Naive thymus-derived CD4-positive, alpha-beta T cell (primary cell): ENCODE measurements around the gene FUCA1. TPM values are rescaled to one million over a fixed set of nuclear protein-coding genes. Genes with fewer than 3 reads are reported as not detected.

Experiments
- ATAC-seq: fragments of 150-1000 bp; cut with Tn5 transposase; 2 replicates; pipeline ENCODE4 v1.10.0; 2021; ENCODE audit warnings: mild to moderate bottlenecking, moderate library complexity
- CTCF ChIA-PET: fragments of 350-600 bp; sonication (Branson Sonifier 250); formaldehyde crosslinking; loops from one replicate; lab custom pipeline; 2021; ENCODE audit warnings: antibody characterized with exemption; lab: Charles Lee
- POLR2A ChIA-PET: fragments of 350-600 bp; sonication (Branson Sonifier 250); formaldehyde crosslinking; loops from one replicate; lab custom pipeline; 2021; ENCODE audit warnings: antibody characterized with exemption, inconsistent platforms; lab: Charles Lee
- DNase-seq, 9 donors: peaks; one replicate each; pipeline versions ENCODE4 v3.0.0 to v3.0.0-alpha.2; 2020 to 2022; ENCODE audit warnings: mixed read lengths in 1 of 9
- H3K27ac ChIP-seq: one replicate; pipeline ENCODE4 v1.7.0; 2013; ENCODE audit warnings: mild to moderate bottlenecking, low read depth, low read length, moderate library complexity
- H3K27me3 ChIP-seq, 2 donors: one replicate each; pipeline ENCODE4 v1.7.0; 2013; ENCODE audit warnings: low read length in 2 of 2, mild to moderate bottlenecking in 2 of 2, moderate library complexity in 2 of 2; ENCODE audit not compliant: control insufficient read depth in 2 of 2, insufficient read depth in 2 of 2
- H3K36me3 ChIP-seq, 3 experiments: 1 replicate in 2 of 3; 2 replicates in 1 of 3; pipeline ENCODE4 v1.7.0; 2013; ENCODE audit warnings: low read length in 3 of 3, mild to moderate bottlenecking in 3 of 3, moderate library complexity in 1 of 3; ENCODE audit not compliant: insufficient read depth in 3 of 3, control insufficient read depth in 2 of 3
- H3K4me1 ChIP-seq, 2 donors: one replicate each; pipeline ENCODE4 v1.7.0; 2013; ENCODE audit warnings: low read length in 2 of 2, mild to moderate bottlenecking in 2 of 2, moderate library complexity in 1 of 2; ENCODE audit not compliant: control insufficient read depth in 2 of 2, insufficient read depth in 2 of 2
- H3K4me3 ChIP-seq: 2 replicates; pipeline ENCODE4 v1.7.0; 2013; ENCODE audit warnings: mild to moderate bottlenecking, low read length
- H3K9me3 ChIP-seq, 3 experiments: 1 replicate in 2 of 3; 2 replicates in 1 of 3; pipeline ENCODE4 v1.7.0; 2013; ENCODE audit warnings: low read length in 3 of 3; ENCODE audit not compliant: control insufficient read depth in 2 of 3
- H3K27ac Mint-ChIP-seq, 9 donors: one replicate each; pipeline ENCODE4 v1.8.0; 2020 to 2022; ENCODE audit warnings: mixed read lengths in 9 of 9, mild to moderate bottlenecking in 8 of 9, moderate library complexity in 5 of 9, inconsistent platforms in 2 of 9
- H3K27me3 Mint-ChIP-seq, 5 donors: one replicate each; pipeline ENCODE4 v1.8.0; 2021 to 2022; ENCODE audit warnings: mixed read lengths in 5 of 5, mild to moderate bottlenecking in 1 of 5
- H3K36me3 Mint-ChIP-seq, 5 donors: one replicate each; pipeline ENCODE4 v1.8.0; 2020 to 2022; ENCODE audit warnings: mixed read lengths in 5 of 5, mild to moderate bottlenecking in 3 of 5, inconsistent platforms in 1 of 5
- H3K4me1 Mint-ChIP-seq, 7 donors: one replicate each; pipeline ENCODE4 v1.8.0; 2020 to 2022; ENCODE audit warnings: mixed read lengths in 7 of 7, mild to moderate bottlenecking in 3 of 7, inconsistent platforms in 1 of 7
- H3K4me3 Mint-ChIP-seq, 10 donors: one replicate each; pipeline ENCODE4 v1.8.0; 2020 to 2022; ENCODE audit warnings: mild to moderate bottlenecking in 10 of 10, mixed read lengths in 10 of 10, moderate library complexity in 6 of 10, inconsistent platforms in 2 of 10
- H3K9me3 Mint-ChIP-seq, 11 donors: one replicate each; pipeline ENCODE4 v1.8.0; 2020 to 2022; ENCODE audit warnings: mixed read lengths in 11 of 11, mild to moderate bottlenecking in 4 of 11, inconsistent platforms in 1 of 11, moderate library complexity in 1 of 11
- intact Hi-C, 2 donors: fragments of 100-400 bp; cut with micrococcal nuclease; formaldehyde crosslinking; loops; one replicate each; pipeline ENCODE4 v1.15.1; 2023
- polyA plus RNA-seq, 2 donors: library from polyadenylated mRNA; unstranded; fragments of 300-500 nt; fragmentation: Illumina TruSeq; gene quantifications; one replicate each; pipeline ENCODE4 v1.2.3, GENCODE V29; 2021
- total RNA-seq, 6 experiments: library from RNA in 5 of 6; stranded (reverse) in 5 of 6; gene quantifications; 1 replicate in 5 of 6; 2 replicates in 1 of 6; pipeline ENCODE4 v1.2.3 and lab custom pipeline; 2021 to 2026

Gene FUCA1
- total and polyA plus RNA-seq, 7 experiments from 2014 or later: 4.9 to 62.7 (median 16.3) TPM

GRCh38 chr1:23897083-23897482 lies 29.0 kb upstream of the FUCA1 start:
- no peak overlapping the region for H3K4me3 ChIP-seq
- H3K27me3 ChIP-seq: no peaks in the 10 kb centered on the region
- Mint-ChIP-seq H3K4me3 (peak overlapping the region in 1 of 10 donors; percentile 54), H3K27ac (peak overlapping the region in 2 of 9 donors; percentile 12 to 15), H3K9me3 (no peaks in the 10 kb centered on the region), H3K4me1 (peaks cover 5 to 28% (median 22%) of the 10 kb centered on the region in 7 donors), H3K36me3 (no peaks in the 10 kb centered on the region), H3K27me3 (peaks cover 0 to 37% (median 4%) of the 10 kb centered on the region in 5 donors)
- H3K36me3 ChIP-seq: no peaks in the 10 kb centered on the region
- H3K9me3 ChIP-seq: no peaks in the 10 kb centered on the region
- intact Hi-C loops: loop anchor here in 1 of 2 donors (2.0 kb wide), 1 partner anchor 28 kb away; the partner anchor contains the start of gene FUCA1
- CTCF ChIA-PET: interaction anchor here (0.5 to 1.3 kb wide), 4 partner anchors 12 to 715 kb away, joined by 3 to 5 read pairs (median 4); no protein-coding TSS in a partner anchor
- POLR2A ChIA-PET: interaction anchor here (0.7 to 1.0 kb wide), 3 partner anchors 63 to 109 kb away, joined by 3 to 4 read pairs (median 3); partner anchors contain the start of gene HMGCL
- DNase-seq (no peak), ATAC-seq (no peak)
- no peak overlapping the region for H3K27ac ChIP-seq
- peaks cover 3 to 13% of the 10 kb centered on the region in 2 donors for H3K4me1 ChIP-seq

DNA sequence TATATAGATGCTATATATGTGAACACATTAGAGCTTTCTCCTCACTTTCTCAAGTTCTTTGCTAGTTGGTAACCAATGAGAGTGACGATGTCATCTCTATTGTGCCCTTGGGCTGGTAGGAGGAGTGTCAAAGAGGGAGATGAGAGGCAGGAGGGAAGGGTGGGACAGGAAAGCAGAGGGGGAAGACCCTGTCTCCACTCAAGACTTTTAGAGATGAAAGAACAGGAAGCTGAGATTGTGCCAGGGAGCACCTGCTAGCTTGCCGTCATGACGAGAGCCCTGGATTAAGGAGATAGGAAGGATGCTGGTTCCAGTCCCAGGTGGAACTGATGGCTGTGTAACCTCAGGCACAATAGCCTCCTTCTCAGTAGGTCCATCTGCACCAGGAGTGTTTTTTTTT lies 28.4 kb upstream of the FUCA1 start:
- Mint-ChIP-seq H3K36me3 (no peaks in the 10 kb centered on the region), H3K4me3 (peak overlapping the region in 8 of 10 donors; percentile 4 to 60 (median 30)), H3K9me3 (no peaks in the 10 kb centered on the region), H3K4me1 (peaks cover 5 to 28% (median 22%) of the 10 kb centered on the region in 7 donors), H3K27me3 (peaks cover 0 to 36% (median 2%) of the 10 kb centered on the region in 5 donors), H3K27ac (peak overlapping the region in 8 of 9 donors; percentile 1 to 80 (median 6))
- peaks cover 3 to 13% of the 10 kb centered on the region in 2 donors for H3K4me1 ChIP-seq
- intact Hi-C loops: loop anchor here in 1 of 2 donors (2.0 kb wide), 1 partner anchor 28 kb away; the partner anchor contains the start of gene FUCA1
- H3K36me3 ChIP-seq: no peaks in the 10 kb centered on the region
- H3K27ac ChIP-seq: no peak overlapping the region
- ATAC-seq: peak; percentile 75
- no peak overlapping the region for H3K4me3 ChIP-seq
- peak in 7 of 9 donors; percentile 23 to 64 (median 47) for DNase-seq
- no peaks in the 10 kb centered on the region for H3K9me3 ChIP-seq
- ChIA-PET CTCF (interaction anchor here (0.5 to 1.3 kb wide), 4 partner anchors 20 to 715 kb away, joined by 3 to 5 read pairs (median 5); no protein-coding TSS in a partner anchor), POLR2A (interaction anchor here (1.0 to 1.2 kb wide), 2 partner anchors 63 to 108 kb away, joined by 3 to 4 read pairs; partner anchors contain the start of gene PNRC2)
- H3K27me3 ChIP-seq: no peaks in the 10 kb centered on the region

DNA sequence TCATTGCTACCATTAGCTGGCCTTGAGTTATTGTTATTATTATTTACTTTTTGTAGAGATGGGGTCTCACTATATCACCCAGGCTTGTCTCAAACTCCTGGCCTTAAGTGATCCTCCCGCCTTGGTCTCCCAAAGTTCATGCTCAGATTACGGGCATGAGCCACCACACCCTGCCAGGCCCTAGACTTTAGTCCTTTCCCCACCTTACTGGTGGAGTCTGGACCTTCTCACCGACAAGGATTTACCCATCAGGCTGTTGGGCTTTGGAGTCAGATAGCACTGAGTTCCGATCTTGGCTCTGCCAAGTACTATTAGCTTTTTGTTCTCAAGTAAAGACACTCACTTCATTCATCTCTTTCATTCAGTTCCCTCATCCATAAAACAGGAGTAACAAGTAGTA lies 27.9 kb upstream of the FUCA1 start:
- POLR2A ChIA-PET: interaction anchor here (1.2 kb wide), 1 partner anchor 64 kb away, joined by 3 read pairs; the partner anchor contains the start of gene PNRC2
- Mint-ChIP-seq H3K36me3 (no peaks in the 10 kb centered on the region), H3K27ac (peak overlapping the region in 7 of 9 donors; percentile 1 to 80 (median 8)), H3K27me3 (peaks cover 0 to 31% (median 0%) of the 10 kb centered on the region in 5 donors), H3K9me3 (no peaks in the 10 kb centered on the region), H3K4me3 (peak overlapping the region in 5 of 10 donors; percentile 9 to 54 (median 35)), H3K4me1 (peaks cover 5 to 28% (median 22%) of the 10 kb centered on the region in 7 donors)
- intact Hi-C loops: loop anchor here in 1 of 2 donors (2.0 kb wide), 1 partner anchor 27 kb away; the partner anchor contains the start of gene FUCA1
- DNase-seq (no peak), ATAC-seq (no peak)
- Histone ChIP-seq H3K27ac (no peak overlapping the region), H3K4me3 (no peak overlapping the region), H3K4me1 (peaks cover 3 to 13% of the 10 kb centered on the region in 2 donors), H3K27me3 (no peaks in the 10 kb centered on the region), H3K36me3 (no peaks in the 10 kb centered on the region), H3K9me3 (no peaks in the 10 kb centered on the region)
- CTCF ChIA-PET: interaction anchor here (0.6 to 1.3 kb wide), 3 partner anchors 21 to 124 kb away, joined by 3 to 5 read pairs (median 5); no protein-coding TSS in a partner anchor

GRCh38 chr1:23895082-23895481 lies 27.0 kb upstream of the FUCA1 start:
- Mint-ChIP-seq H3K4me3 (no peak overlapping the region), H3K4me1 (peaks cover 5 to 28% (median 20%) of the 10 kb centered on the region in 7 donors), H3K27ac (peak overlapping the region in 1 of 9 donors; percentile 28), H3K9me3 (no peaks in the 10 kb centered on the region), H3K27me3 (peaks cover 0 to 22% (median 0%) of the 10 kb centered on the region in 5 donors), H3K36me3 (no peaks in the 10 kb centered on the region)
- ATAC-seq (peak; percentile 59), DNase-seq (no peak)
- no peaks in the 10 kb centered on the region for H3K9me3 ChIP-seq
- CTCF ChIA-PET: no interaction called here
- H3K27ac ChIP-seq: no peak overlapping the region
- no peaks in the 10 kb centered on the region for H3K27me3 ChIP-seq
- H3K36me3 ChIP-seq: no peaks in the 10 kb centered on the region
- POLR2A ChIA-PET: no interaction called here
- H3K4me1 ChIP-seq: peaks cover 3 to 13% of the 10 kb centered on the region in 2 donors
- intact Hi-C loops: no loop called here
- no peak overlapping the region for H3K4me3 ChIP-seq

- no peak for ATAC-seq
- H3K27me3 ChIP-seq: no peaks in the 10 kb centered on the region
- DNase-seq: no peak
- Mint-ChIP-seq H3K36me3 (no peaks in the 10 kb centered on the region), H3K27me3 (peaks cover 0 to 13% (median 0%) of the 10 kb centered on the region in 5 donors), H3K4me1 (peaks cover 0 to 1% (median 0%) of the 10 kb centered on the region in 7 donors), H3K9me3 (no peaks in the 10 kb centered on the region), H3K4me3 (no peak overlapping the region), H3K27ac (no peak overlapping the region)
- no peak overlapping the region for H3K27ac ChIP-seq
- ChIA-PET POLR2A (no interaction called here), CTCF (no interaction called here)
- H3K9me3 ChIP-seq: no peaks in the 10 kb centered on the region
- H3K4me3 ChIP-seq: no peak overlapping the region
- intact Hi-C loops: no loop called here
- no peaks in the 10 kb centered on the region for H3K36me3 ChIP-seq
- H3K4me1 ChIP-seq: no peaks in the 10 kb centered on the region
Measured at GRCh38 chr1:23889074-23889473, 21.0 kb upstream of the FUCA1 start.

- H3K27me3 Mint-ChIP-seq: peaks cover 0 to 3% (median 0%) of the 10 kb centered on the region in 5 donors
- Histone ChIP-seq H3K9me3 (no peaks in the 10 kb centered on the region), H3K27ac (no peak overlapping the region), H3K4me3 (no peak overlapping the region), H3K36me3 (no peaks in the 10 kb centered on the region), H3K27me3 (no peaks in the 10 kb centered on the region), H3K4me1 (no peaks in the 10 kb centered on the region)
- ATAC-seq: no peak
- H3K4me3 Mint-ChIP-seq: no peak overlapping the region
- H3K27ac Mint-ChIP-seq: no peak overlapping the region
- intact Hi-C loops: no loop called here
- DNase-seq: no peak
- ChIA-PET POLR2A (no interaction called here), CTCF (no interaction called here)
- H3K4me1 Mint-ChIP-seq: no peaks in the 10 kb centered on the region
- no peaks in the 10 kb centered on the region for H3K36me3 Mint-ChIP-seq
- peaks cover 0 to 2% (median 0%) of the 10 kb centered on the region in 11 donors for H3K9me3 Mint-ChIP-seq
Measured at GRCh38 chr1:23885222-23885621, 17.1 kb upstream of the FUCA1 start.
